CD14-positive monocyte (primary cell): ENCODE measurements around the gene HIBADH. TPM values are rescaled to one million over a fixed set of nuclear protein-coding genes. Genes with fewer than 3 reads are reported as not detected.
A peak's percentile ranks its signal among the peaks of the same experiment; 100 is the strongest.

Experiments
- DNase-seq, 3 donors: peaks; one replicate each; pipeline ENCODE4 v3.0.0-alpha.2; 2011 to 2022
- H2AFZ ChIP-seq: 2 replicates; pipeline ENCODE4 v1.6.0; 2012; ENCODE audit warnings: mild to moderate bottlenecking, low read depth, low read length, inconsistent platforms; ENCODE audit not compliant: insufficient read depth, poor library complexity, severe bottlenecking
- H3K27ac ChIP-seq, 2 donors: 1 replicate in 1 of 2; 2 replicates in 1 of 2; pipeline ENCODE4 v1.5.1; 2012 to 2013; ENCODE audit warnings: low read length in 2 of 2, control low read depth in 1 of 2, inconsistent platforms in 1 of 2, low read depth in 1 of 2, mild to moderate bottlenecking in 1 of 2
- H3K27me3 ChIP-seq, 2 donors: one replicate each; pipeline versions ENCODE4 v1.6.0 to v1.6.1; 2011 to 2013; ENCODE audit warnings: low read length in 2 of 2; ENCODE audit not compliant: control insufficient read depth in 2 of 2, insufficient read depth in 2 of 2
- H3K36me3 ChIP-seq, 2 donors: replicated peaks in 1 of 2; 1 replicate in 1 of 2; 2 replicates in 1 of 2; pipeline versions ENCODE4 v1.5.1 to v1.6.1; 2012 to 2013; ENCODE audit warnings: low read length in 2 of 2, control low read depth in 1 of 2, inconsistent platforms in 1 of 2, mild to moderate bottlenecking in 1 of 2; ENCODE audit not compliant: insufficient read depth in 2 of 2, control insufficient read depth in 1 of 2
- H3K4me1 ChIP-seq, 2 donors: 1 replicate in 1 of 2; 2 replicates in 1 of 2; pipeline versions ENCODE4 v1.5.1 to v1.6.1; 2012 to 2013; ENCODE audit warnings: low read length in 2 of 2, control low read depth in 1 of 2, inconsistent platforms in 1 of 2, mild to moderate bottlenecking in 1 of 2, moderate library complexity in 1 of 2; ENCODE audit not compliant: insufficient read depth in 2 of 2, control insufficient read depth in 1 of 2
- H3K4me2 ChIP-seq: replicated peaks from 2 replicates; pipeline ENCODE3; 2012; ENCODE audit warnings: low read length, moderate library complexity, mild to moderate bottlenecking; ENCODE audit not compliant: poor library complexity, severe bottlenecking; ENCODE audit errors: extremely low read depth
- H3K4me3 ChIP-seq, 3 experiments: fragments of 200-600 bp in 1 of 3; sonication (generic) in 1 of 3; replicated peaks in 1 of 3; 1 replicate in 2 of 3; 2 replicates in 1 of 3; pipeline ENCODE4 v1.5.1; 2011 to 2013; ENCODE audit warnings: low read length in 3 of 3, mild to moderate bottlenecking in 3 of 3, control low read depth in 2 of 3, low read depth in 2 of 3, inconsistent platforms in 1 of 3, moderate library complexity in 1 of 3
- H3K79me2 ChIP-seq: 2 replicates; pipeline ENCODE4 v1.6.0; 2012; ENCODE audit warnings: mild to moderate bottlenecking, control low read depth, inconsistent platforms, low read length, moderate library complexity; ENCODE audit not compliant: insufficient read depth
- H3K9ac ChIP-seq: 2 replicates; pipeline ENCODE4 v1.6.0; 2017; ENCODE audit warnings: low read length, mild to moderate bottlenecking; ENCODE audit not compliant: insufficient read depth, poor library complexity, severe bottlenecking
- H3K9me3 ChIP-seq, 2 donors: replicated peaks in 1 of 2; 1 replicate in 1 of 2; 2 replicates in 1 of 2; pipeline versions ENCODE4 v1.5.1 to v1.6.1; 2012 to 2013; ENCODE audit warnings: low read length in 2 of 2, control low read depth in 1 of 2; ENCODE audit not compliant: control insufficient read depth in 1 of 2, insufficient read depth in 1 of 2
- H4K20me1 ChIP-seq: 2 replicates; pipeline ENCODE4 v1.6.0; 2012; ENCODE audit warnings: mild to moderate bottlenecking, low read length, control low read depth, moderate library complexity; ENCODE audit not compliant: insufficient read depth
- H3K27ac Mint-ChIP-seq, 7 donors: one replicate each; pipeline ENCODE4 v1.8.0; 2020; ENCODE audit warnings: mild to moderate bottlenecking in 7 of 7, mixed read lengths in 7 of 7, moderate library complexity in 6 of 7, inconsistent platforms in 2 of 7
- H3K27me3 Mint-ChIP-seq, 3 donors: one replicate each; pipeline ENCODE4 v1.8.0; 2021 to 2022; ENCODE audit warnings: low read depth in 3 of 3, mild to moderate bottlenecking in 3 of 3, mixed read lengths in 3 of 3, moderate library complexity in 3 of 3, inconsistent platforms in 1 of 3
- H3K36me3 Mint-ChIP-seq, 2 donors: one replicate each; pipeline ENCODE4 v1.8.0; 2020; ENCODE audit warnings: mixed read lengths in 2 of 2, inconsistent platforms in 1 of 2, mild to moderate bottlenecking in 1 of 2
- H3K4me1 Mint-ChIP-seq: one replicate; pipeline ENCODE4 v1.8.0; 2020; ENCODE audit warnings: mild to moderate bottlenecking, mixed read lengths
- H3K4me3 Mint-ChIP-seq, 2 donors: one replicate each; pipeline ENCODE4 v1.8.0; 2020; ENCODE audit warnings: mild to moderate bottlenecking in 2 of 2, mixed read lengths in 2 of 2, moderate library complexity in 1 of 2
- H3K9me3 Mint-ChIP-seq, 7 donors: one replicate each; pipeline ENCODE4 v1.8.0; 2020 to 2022; ENCODE audit warnings: mixed read lengths in 7 of 7, mild to moderate bottlenecking in 6 of 7, moderate library complexity in 6 of 7, inconsistent platforms in 2 of 7
- CTCF ChIP-seq: fragments of 200-600 bp; IDR thresholded peaks from one replicate; pipeline ENCODE4 v1.8.0; 2022; ENCODE audit warnings: antibody characterized with exemption, mild to moderate bottlenecking
- WGBS: methylation state at CpG from one replicate; pipeline ENCODE4 v1.1.5; 2013; ENCODE audit warnings: missing lambda C conversion rate; ENCODE audit not compliant: insufficient coverage; 5-methylcytosine and 5-hydroxymethylcytosine counted together
- intact Hi-C, 2 donors: fragments of 100-400 bp; cut with micrococcal nuclease; formaldehyde crosslinking; loops; one replicate each; pipeline versions ENCODE4 v1.15.0 to v1.15.1; 2023
- polyA plus RNA-seq, 3 donors: library from polyadenylated mRNA; depleted of rRNA in 1 of 3; unstranded in 2 of 3; stranded (reverse) in 1 of 3; fragments of 300-500 nt in 2 of 3; fragments of >200 nt in 1 of 3; fragmentation: Illumina TruSeq in 2 of 3; gene quantifications; 1 replicate in 2 of 3; 2 replicates in 1 of 3; pipeline ENCODE4 v1.2.3, GENCODE V29; 2012 to 2021

HIBADH gene
- polyA plus RNA-seq, 3 donors: 8.9 to 29.1 (median 26.5) TPM

GRCh38 chr7:27619492-27619891 lies 43.2 kb downstream of the HIBADH start:
- DNase-seq: no peak
- Mint-ChIP-seq H3K27me3 (no peaks in the 10 kb centered on the region), H3K36me3 (peaks cover 18 to 34% of the 10 kb centered on the region in 2 donors), H3K4me1 (peaks cover 4% of the 10 kb centered on the region), H3K27ac (no peak overlapping the region), H3K4me3 (no peak overlapping the region), H3K9me3 (peaks cover 25 to 55% (median 49%) of the 10 kb centered on the region in 7 donors)
- WGBS: no CpG with 5 or more reads among the region's 1 CpG
- intact Hi-C loops: no loop called here
- Histone ChIP-seq H3K9ac (no peak overlapping the region), H3K36me3 (peaks cover 0 to 28% of the 10 kb centered on the region in 2 donors), H3K4me2 (no peak overlapping the region), H3K79me2 (no peaks in the 10 kb centered on the region), H4K20me1 (no peaks in the 10 kb centered on the region), H3K27ac (no peak overlapping the region), H3K27me3 (no peaks in the 10 kb centered on the region), H3K9me3 (peaks cover 28 to 45% of the 10 kb centered on the region in 2 donors), H3K4me3 (peak overlapping the region in 1 of 3 experiments; percentile 23), H2AFZ (no peak overlapping the region), H3K4me1 (no peaks in the 10 kb centered on the region)
- TF ChIP-seq CTCF: no peak

GRCh38 chr7:27617651-27618381 lies 44.9 kb downstream of the HIBADH start:
- H3K9me3 ChIP-seq: peaks cover 28 to 45% of the 10 kb centered on the region in 2 donors
- H3K36me3 Mint-ChIP-seq: peaks cover 18 to 34% of the 10 kb centered on the region in 2 donors

More at GRCh38 chr7:27617651-27618381, 44.9 kb downstream of the HIBADH start:
- Histone ChIP-seq H3K79me2 (no peaks in the 10 kb centered on the region), H4K20me1 (no peaks in the 10 kb centered on the region), H3K4me1 (no peaks in the 10 kb centered on the region), H3K27me3 (no peaks in the 10 kb centered on the region), H2AFZ (no peak overlapping the region), H3K4me2 (no peak overlapping the region), H3K36me3 (peaks cover 0 to 28% of the 10 kb centered on the region in 2 donors), H3K4me3 (no peak overlapping the region), H3K9ac (no peak overlapping the region), H3K27ac (no peak overlapping the region)
- 85% methylated on average over 8 of the region's 9 CpGs for WGBS
- Mint-ChIP-seq H3K27ac (no peak overlapping the region), H3K4me3 (no peak overlapping the region), H3K9me3 (peaks cover 25 to 53% (median 46%) of the 10 kb centered on the region in 7 donors), H3K4me1 (peaks cover 4% of the 10 kb centered on the region), H3K27me3 (no peaks in the 10 kb centered on the region)
- TF ChIP-seq CTCF: no peak
- intact Hi-C loops: no loop called here
- DNase-seq: no peak
